ENCODE data around the gene HOXB7.

Gene HOXB7

DNA sequence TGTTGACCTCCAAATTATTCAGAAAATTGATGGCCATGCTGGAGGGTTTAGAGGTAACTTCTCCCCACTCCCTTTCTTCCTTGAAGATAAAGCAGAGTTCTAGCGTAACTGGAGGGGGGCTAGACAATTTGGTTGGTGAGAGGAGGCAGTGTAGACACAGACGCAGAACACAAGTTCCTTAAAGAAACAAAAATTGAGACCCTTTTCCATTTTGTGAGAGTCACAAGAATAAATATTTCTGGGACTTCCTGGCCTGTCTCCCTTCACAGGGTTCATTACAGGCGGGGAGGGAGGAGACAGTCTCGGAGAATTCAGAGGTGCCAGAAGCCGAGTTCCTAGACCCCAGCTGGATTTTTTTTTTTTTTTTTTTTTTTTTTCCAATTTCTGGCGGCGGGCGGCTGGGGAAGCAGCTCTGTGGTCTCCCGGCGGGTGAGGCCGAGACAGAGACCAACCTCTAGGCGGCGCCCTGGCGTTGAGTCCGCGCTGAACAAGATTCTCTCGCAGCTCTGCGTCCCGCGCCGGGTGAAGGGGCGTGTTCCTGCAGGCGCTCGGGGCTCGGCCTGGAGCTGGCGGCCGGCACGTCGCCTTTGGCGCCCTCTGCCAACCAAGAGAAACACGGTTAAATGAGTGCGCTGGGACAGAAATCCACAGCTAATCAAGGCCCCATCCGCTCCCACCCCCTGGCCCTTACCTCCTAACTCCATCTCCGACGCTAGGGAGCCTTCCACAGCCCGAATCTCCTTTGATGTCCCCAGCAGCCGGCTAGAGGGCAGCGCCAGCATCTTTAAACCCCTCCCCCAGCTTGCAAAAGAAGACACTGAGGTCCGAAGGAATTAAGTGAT is 25.6 kb upstream of the HOXB7 start:
- peak; percentile 67 for DNase-seq

DNA sequence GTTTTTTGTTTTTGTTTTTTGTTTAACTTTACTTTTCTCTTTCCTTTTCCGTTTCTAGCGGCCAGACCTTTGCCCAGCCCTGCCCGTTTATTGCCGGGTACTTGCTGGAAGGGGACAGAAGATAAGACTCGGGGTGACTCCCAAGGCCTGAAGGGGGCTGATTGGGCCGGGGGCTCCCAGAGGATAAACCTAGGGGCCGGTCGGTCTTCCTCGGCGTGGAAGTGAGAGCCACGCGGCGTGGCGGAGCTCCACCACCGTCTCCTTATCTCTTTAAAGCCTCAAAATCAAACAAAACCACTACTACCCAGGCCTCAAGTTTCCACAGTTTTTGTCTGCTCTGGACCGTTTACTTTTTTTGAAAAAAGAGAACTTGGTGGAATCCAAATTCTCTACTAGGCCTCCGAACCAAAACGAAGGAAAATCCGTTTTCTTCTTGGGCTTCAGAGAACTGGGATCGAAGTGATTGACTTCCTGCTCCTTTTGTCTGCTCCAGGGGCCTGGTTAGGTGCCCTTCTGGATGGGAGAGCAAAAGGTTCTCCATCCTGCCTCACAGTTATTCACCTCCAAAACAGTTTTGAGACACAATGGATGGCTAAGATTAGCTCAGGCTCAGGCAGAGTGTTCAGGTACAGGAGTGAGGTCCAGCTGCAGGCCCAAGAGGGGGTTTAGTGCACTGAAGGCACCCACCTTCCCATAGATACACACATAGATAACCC is 23.8 kb upstream of the HOXB7 start:
- no peak for DNase-seq

GRCh38 chr17:48633266-48633677 is 22.5 kb upstream of the HOXB7 start:
- no peak for DNase-seq

DNA sequence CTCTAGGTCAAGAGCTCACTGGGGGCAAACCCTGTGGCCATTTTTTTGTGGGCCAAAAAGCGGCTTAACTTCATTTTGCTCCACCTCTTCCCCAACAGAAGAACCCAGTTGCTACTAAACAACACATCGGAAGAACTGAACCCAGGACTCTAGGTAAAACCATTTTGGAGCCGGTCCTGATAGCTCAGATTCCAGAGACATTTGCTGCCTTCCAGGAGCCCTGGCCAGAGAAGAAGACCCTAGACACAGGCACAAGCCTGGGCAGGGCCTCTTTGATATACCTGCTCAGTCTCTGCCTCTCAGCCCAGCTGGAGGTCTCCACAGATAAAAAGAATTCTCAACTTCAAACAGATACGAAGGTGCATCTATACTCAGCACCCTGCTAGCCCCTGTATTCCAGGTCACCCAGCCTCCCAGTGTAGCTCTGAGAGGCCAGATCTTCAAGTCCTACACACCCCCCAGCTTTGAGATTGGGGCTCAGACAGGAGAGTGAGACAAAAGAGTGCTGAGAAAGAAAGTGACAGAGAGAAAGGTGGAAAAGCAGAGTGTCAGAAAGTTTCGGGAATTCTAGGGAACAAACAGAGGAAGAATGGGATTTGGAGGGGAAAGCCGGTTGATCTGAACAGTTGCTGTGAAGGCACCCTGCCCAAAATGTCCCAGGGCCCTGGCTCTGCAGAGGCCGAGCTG is 21.9 kb upstream of the HOXB7 start:
- no peak for DNase-seq

GRCh38 chr17:48631693-48632578 is 21.1 kb upstream of the HOXB7 start:
- DNase-seq = no peak

DNA sequence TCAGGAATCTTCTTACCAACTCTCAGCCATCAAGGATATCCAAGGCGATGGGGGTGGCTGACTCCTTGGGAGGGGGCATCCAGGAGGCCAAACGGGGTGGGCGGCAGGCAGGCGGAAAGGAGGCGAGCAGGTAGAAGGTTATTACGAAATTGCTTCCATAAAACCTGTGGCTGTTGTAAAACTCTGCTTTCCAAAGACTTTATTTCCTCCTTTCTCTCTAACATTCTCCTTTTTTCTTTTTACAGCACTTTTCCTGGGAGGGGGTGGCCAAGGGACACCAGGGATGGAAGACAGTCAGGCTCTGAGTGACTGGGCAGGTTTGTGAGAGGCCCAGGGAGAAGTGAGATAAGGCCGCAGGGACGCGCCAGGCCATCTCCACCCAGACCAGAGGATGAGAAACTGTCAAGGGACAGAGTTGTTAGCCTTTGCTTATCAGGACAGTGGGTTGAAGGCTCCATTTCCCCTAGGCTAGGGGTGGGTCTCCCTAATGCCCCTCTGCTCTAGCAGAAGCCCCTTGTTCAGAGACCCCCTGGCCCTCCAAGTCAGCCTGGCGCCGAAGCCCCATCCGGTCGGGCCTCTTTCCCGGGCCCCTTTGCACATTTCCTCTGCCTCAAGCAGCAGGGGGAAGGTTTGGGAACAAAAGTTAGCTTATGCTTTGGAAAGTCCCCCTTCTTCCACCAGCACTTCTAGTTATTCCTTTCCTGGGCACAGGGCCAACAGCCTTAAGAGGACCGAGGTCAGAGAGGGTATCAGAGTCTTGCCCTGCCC is 20.3 kb upstream of the HOXB7 start:
- DNase-seq = no peak

DNA sequence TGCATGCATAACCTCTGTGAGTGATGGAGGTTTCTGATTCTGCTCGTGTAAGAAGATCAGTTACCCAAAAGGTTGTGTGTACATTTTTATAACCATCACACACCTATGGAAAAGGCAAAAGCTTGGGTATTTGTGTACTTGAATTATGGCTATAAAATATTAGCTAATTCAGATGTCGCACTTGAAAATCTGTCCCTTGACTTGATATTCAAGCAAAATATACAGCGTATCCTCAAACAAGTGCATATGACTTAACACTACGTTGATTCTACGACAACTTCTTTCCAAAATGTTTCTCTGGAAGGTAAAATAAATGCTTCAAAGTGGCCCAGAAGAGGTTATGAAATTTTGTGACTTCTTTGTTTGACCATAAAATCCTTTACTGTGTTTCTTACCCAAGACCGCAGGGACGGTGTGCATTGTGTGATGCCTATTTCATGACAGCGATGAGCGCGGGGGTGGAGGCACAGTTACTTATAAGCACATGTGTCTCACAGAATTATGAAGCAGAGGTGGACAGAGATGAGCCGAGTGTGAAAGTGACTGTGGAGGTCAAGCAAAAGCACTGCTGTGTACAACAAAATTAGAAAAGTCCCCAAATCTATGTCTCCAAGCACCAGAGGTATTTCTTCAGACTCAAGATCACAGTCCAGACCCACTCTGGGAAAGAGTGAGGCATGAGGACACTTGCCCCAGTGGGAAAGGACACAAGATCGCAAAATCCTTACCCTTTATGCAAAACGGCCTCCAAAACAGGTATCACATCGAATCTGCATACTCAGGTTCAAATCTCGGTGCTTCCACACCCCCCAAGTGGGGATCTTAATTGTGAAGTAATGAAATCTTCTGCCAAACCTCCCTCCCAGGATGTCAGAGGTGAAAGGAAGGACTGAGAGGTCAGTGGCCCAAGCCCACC is 19.4 kb upstream of the HOXB7 start:
- DNase-seq = no peak

- no peak for DNase-seq
These were observed 18.6 kb upstream of the HOXB7 start for GRCh38 chr17:48629411-48629759.

DNA sequence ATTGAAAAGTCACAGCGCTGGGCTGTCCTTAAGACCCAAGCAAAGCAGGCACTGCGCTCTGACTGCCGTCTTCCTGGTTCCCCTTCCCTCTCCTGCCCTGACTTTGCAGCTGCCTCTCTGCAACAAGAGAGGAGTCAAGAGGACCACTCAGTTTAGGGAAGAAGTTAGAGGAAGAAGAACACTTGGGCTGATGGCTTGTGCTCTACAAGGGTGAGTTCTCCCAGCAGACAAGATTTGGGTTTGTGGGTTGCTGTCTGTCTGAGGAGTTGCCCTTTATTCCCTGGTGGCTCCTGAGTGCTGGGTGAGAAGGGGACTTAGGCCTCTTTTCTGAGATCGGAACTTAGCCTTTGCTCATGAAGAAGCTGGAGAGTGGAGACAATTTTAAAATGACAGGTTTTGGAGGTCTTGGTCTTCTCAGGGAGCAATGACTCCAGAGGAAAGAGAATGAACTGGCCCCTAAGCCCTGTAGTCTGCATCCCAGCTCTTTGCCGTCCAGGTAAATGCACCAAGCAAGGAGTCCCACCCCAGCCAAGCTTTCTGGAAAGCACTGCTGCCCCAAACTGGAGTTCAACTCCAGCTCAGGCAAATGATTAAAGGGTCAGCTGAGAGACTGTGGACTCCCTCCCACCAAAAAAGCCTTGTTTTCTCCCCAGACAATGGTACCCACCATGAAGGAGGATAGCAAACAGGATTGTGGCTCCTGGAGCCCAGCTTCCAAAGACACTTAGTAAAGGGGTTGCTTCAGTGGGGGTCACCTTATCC is 18.0 kb upstream of the HOXB7 start:
- no peak for DNase-seq

GRCh38 chr17:48627623-48628521 is 17.1 kb upstream of the HOXB7 start:
- DNase-seq = no peak

GRCh38 chr17:48627118-48627597 is 16.3 kb upstream of the HOXB7 start:
- no peak for DNase-seq

DNA sequence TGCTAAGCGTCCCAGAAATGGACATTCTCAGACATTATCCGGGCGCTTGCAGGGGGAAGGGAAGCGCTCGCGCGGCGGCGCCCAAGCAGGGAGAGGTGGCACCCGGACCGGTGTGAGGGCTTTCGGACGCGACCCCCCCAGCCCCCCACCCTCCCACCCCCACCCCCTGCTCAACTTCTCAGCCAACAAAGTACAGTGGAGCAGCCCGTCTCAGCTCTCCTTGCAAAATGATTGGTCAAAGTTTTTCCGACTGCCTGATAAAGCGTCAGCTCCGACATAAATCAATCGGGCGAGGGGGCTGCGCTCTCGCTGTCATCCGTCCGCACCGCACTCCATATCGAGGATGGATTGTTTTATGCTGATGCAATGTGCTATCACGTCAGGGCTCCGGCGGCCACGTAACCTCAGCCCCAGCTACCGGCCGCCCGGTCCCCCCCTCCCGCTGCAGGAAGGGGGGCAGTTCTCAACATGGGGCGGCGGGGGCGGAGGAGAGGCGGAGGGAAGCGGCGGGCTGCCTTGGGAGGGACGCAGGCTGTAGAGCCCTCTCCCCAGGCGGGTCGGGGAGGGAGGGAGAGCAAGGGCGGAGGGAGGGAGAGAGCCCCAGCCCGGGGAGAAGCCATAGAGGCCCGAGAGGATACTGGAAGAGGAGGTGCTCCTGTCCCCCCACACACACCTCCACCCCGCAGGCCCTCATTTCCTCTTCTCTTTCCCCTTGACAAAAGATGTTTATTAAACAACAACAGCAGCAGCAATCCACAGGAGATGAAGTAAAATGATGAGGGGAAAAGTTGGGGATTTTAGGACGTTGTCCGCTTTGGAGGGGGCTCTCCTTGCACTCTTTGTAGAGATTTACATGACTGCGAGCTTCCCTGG is 15.7 kb upstream of the HOXB7 start, which contains the start of gene HOXB9:
Gene HOXB9 (minus strand): TSS at position 114 of the 873 bp plus-strand sequence. CDS start 89 bp downstream, at position 25.
- DNase-seq = no peak

- DNase-seq = no peak
These were observed 14.9 kb upstream of the HOXB7 start for GRCh38 chr17:48625495-48626244.

- no peak for DNase-seq
These were observed 14.0 kb upstream of the HOXB7 start for GRCh38 chr17:48624544-48625494.

- DNase-seq = no peak
These were observed 13.3 kb upstream of the HOXB7 start for GRCh38 chr17:48624118-48624517.

- DNase-seq = no peak
These were observed 12.8 kb upstream of the HOXB7 start for GRCh38 chr17:48623583-48623982.

Measured in NCI-H1694 (cell line).